Esophagus muscularis mucosa (tissue), 3 donors: ENCODE results near the gene RAD51C.

Experiments
- POLR2A ChIP-seq: fragments of 450-650 bp; IDR thresholded peaks from one replicate; pipeline ENCODE4 v1.6.1; 2017; ENCODE audit warnings: antibody characterized with exemption, moderate library complexity, mild to moderate bottlenecking, low read depth
- TF ChIP-seq, protein P1 (sequence below), 3 experiments: fragments of 200-600 bp in 2 of 3; fragments of 450-650 bp in 1 of 3; sonication (generic) in 2 of 3; IDR thresholded peaks; one replicate each; pipeline ENCODE4 v1.5.1; 2017 to 2019; ENCODE audit warnings: antibody characterized with exemption in 3 of 3, mild to moderate bottlenecking in 2 of 3, moderate library complexity in 1 of 3

DNA sequence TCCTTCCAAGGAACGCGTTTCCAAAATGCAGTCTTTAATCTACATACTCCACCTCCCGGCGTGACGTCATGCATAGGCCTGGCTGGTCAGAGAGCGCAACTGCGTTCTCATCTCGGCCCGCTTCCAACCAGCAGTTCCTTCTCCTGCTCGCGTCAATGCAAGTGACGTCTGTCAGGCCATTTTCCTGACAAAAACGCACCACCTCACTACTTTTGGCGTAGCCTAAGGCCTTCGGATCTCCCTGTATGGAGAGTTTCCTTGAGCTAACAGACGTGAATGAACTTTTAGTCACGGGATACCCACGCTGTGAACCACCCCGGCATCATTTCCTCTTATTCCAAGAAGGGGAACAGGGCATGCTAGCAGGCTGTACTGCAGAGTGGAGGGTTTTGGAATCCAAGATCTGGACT, 25.5 kb upstream of the RAD51C start:
- TF ChIP-seq, protein P1, sequence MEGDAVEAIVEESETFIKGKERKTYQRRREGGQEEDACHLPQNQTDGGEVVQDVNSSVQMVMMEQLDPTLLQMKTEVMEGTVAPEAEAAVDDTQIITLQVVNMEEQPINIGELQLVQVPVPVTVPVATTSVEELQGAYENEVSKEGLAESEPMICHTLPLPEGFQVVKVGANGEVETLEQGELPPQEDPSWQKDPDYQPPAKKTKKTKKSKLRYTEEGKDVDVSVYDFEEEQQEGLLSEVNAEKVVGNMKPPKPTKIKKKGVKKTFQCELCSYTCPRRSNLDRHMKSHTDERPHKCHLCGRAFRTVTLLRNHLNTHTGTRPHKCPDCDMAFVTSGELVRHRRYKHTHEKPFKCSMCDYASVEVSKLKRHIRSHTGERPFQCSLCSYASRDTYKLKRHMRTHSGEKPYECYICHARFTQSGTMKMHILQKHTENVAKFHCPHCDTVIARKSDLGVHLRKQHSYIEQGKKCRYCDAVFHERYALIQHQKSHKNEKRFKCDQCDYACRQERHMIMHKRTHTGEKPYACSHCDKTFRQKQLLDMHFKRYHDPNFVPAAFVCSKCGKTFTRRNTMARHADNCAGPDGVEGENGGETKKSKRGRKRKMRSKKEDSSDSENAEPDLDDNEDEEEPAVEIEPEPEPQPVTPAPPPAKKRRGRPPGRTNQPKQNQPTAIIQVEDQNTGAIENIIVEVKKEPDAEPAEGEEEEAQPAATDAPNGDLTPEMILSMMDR (IDR thresholded peaks at IDR 0.05): no peak
- TF ChIP-seq POLR2A: no peak
